Ovary (tissue), 3 donors: ENCODE measurements around the gene C16orf54.

Experiments
- CTCF ChIP-seq, 3 donors: fragments of 450-650 bp in 2 of 3; fragments of 200-600 bp in 1 of 3; IDR thresholded peaks; one replicate each; pipeline versions ENCODE4 v1.5.1 to v1.8.0; 2016 to 2022; ENCODE audit warnings: antibody characterized with exemption in 3 of 3, mild to moderate bottlenecking in 1 of 3
- EP300 ChIP-seq: sonication (generic); formaldehyde crosslinking; IDR thresholded peaks from one replicate; pipeline ENCODE4 v1.6.1; 2017; ENCODE audit warnings: antibody characterized with exemption
- POLR2A ChIP-seq: fragments of 450-650 bp; IDR thresholded peaks from one replicate; pipeline ENCODE4 v1.6.1; 2017; ENCODE audit warnings: antibody characterized with exemption, mild to moderate bottlenecking, moderate library complexity
- donor health status: DM: no; HTN: no; CAD: no.

GRCh38 chr16:29714972-29715371, 30.8 kb downstream of the C16orf54 start:
- TF ChIP-seq POLR2A (no peak), CTCF (IDR thresholded peaks at IDR 0.05) (no peak), EP300 (no peak)
